Gastrocnemius medialis (tissue), 4 donors: ENCODE results near the gene NR1H2.

Source experiments
- POLR2A ChIP-seq, 2 donors: fragments of 450-650 bp; IDR thresholded peaks; one replicate each; pipeline ENCODE4 v1.6.1; 2017; ENCODE audit warnings: antibody characterized with exemption in 2 of 2, mild to moderate bottlenecking in 2 of 2, moderate library complexity in 2 of 2
- TF ChIP-seq, protein P1 (sequence below), 5 experiments: fragments of 450-650 bp in 3 of 5; fragments of 200-600 bp in 2 of 5; sonication (generic) in 2 of 5; IDR thresholded peaks in 4 of 5; conservative IDR thresholded peaks in 1 of 5; 1 replicate in 4 of 5; 2 replicates in 1 of 5; pipeline ENCODE4 v1.5.1; 2016 to 2019; ENCODE audit warnings: antibody characterized with exemption in 5 of 5, mild to moderate bottlenecking in 3 of 5, moderate library complexity in 3 of 5

DNA sequence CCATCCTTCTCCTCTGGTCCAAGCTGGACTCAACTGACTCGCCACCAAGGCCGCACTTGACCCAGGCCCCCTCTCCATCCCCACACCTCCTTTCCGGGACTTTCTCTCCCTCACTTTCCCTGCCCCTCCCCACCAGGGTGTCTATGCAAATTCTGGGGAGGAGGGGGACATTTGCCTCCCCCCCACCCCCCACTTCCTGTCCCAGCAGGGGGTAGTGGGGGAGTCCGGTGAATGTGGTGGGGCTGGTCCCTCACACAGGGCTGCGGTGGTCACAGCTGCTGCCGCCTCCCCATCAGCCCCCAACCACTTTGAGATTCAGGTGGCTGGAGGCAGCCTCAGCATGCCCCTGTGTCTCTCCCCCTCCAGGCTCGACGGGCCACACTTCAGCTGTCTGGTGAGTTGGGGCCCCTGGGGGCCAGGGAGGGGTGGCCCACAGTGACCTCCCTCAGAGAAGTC lies 43.4 kb downstream of the NR1H2 start:
- no peak for TF ChIP-seq POLR2A (IDR thresholded peaks at IDR 0.05)
- TF ChIP-seq, protein P1, sequence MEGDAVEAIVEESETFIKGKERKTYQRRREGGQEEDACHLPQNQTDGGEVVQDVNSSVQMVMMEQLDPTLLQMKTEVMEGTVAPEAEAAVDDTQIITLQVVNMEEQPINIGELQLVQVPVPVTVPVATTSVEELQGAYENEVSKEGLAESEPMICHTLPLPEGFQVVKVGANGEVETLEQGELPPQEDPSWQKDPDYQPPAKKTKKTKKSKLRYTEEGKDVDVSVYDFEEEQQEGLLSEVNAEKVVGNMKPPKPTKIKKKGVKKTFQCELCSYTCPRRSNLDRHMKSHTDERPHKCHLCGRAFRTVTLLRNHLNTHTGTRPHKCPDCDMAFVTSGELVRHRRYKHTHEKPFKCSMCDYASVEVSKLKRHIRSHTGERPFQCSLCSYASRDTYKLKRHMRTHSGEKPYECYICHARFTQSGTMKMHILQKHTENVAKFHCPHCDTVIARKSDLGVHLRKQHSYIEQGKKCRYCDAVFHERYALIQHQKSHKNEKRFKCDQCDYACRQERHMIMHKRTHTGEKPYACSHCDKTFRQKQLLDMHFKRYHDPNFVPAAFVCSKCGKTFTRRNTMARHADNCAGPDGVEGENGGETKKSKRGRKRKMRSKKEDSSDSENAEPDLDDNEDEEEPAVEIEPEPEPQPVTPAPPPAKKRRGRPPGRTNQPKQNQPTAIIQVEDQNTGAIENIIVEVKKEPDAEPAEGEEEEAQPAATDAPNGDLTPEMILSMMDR (IDR thresholded peaks at IDR 0.05 in 4 of 5, conservative IDR thresholded peaks at IDR 0.05 in 1 of 5) = no peak
